ENCODE results near the gene SCFD1. TPM values are rescaled to one million over a fixed set of nuclear protein-coding genes. Genes with fewer than 3 reads are reported as not detected.
A peak's percentile ranks its signal among the peaks of the same experiment; 100 is the strongest.

SCFD1 gene
- total and polyA plus RNA-seq, 8 donors = 74.5 to 99.2 (median 88.7) TPM

GRCh38 chr14:30614155-30614554 lies 8.0 kb upstream of the SCFD1 start:
- DNase-seq (no peak), ATAC-seq (no peak)
- no peak overlapping the region for H3K4me3 ChIP-seq
- peaks cover 0 to 8% of the 10 kb centered on the region in 2 donors for H3K36me3 ChIP-seq
- H3K27me3 ChIP-seq = no peaks in the 10 kb centered on the region
- no peaks in the 10 kb centered on the region for H3K9me3 ChIP-seq
- H3K27ac ChIP-seq = no peak overlapping the region
- intact Hi-C loops (cut with DNase I) = no loop called here
- H3K4me1 ChIP-seq = peaks cover 0 to 10% of the 10 kb centered on the region in 2 donors
- TF ChIP-seq, protein P1, sequence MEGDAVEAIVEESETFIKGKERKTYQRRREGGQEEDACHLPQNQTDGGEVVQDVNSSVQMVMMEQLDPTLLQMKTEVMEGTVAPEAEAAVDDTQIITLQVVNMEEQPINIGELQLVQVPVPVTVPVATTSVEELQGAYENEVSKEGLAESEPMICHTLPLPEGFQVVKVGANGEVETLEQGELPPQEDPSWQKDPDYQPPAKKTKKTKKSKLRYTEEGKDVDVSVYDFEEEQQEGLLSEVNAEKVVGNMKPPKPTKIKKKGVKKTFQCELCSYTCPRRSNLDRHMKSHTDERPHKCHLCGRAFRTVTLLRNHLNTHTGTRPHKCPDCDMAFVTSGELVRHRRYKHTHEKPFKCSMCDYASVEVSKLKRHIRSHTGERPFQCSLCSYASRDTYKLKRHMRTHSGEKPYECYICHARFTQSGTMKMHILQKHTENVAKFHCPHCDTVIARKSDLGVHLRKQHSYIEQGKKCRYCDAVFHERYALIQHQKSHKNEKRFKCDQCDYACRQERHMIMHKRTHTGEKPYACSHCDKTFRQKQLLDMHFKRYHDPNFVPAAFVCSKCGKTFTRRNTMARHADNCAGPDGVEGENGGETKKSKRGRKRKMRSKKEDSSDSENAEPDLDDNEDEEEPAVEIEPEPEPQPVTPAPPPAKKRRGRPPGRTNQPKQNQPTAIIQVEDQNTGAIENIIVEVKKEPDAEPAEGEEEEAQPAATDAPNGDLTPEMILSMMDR (IDR thresholded peaks at IDR 0.05) = no peak

DNA sequence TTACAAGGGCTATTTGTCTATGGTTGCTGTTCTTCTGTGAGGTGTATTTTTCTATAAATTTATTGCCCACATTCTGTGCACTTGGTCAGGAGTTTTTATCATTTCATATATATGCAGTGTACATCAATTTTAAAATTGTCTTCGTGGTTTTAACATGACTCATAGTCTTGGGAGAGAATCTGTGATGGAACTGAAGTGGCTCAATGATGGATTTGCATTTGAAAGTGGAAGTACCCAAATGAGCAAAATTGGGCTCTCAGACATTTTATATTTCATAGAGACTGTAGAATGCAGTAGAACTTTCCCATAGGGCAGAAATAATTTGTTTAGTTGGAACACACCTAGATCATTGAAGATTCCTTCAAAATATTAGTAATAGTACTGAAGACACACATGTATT lies 1.9 kb upstream of the SCFD1 start:
- TF ChIP-seq, protein P1 (IDR thresholded peaks at IDR 0.05) = no peak
- Histone ChIP-seq H3K4me3 (no peak overlapping the region), H3K4me1 (peaks cover 11 to 36% of the 10 kb centered on the region in 2 donors), H3K36me3 (peaks cover 0 to 8% of the 10 kb centered on the region in 2 donors), H3K27ac (peak overlapping the region in 1 of 2 donors; percentile 25), H3K9me3 (no peaks in the 10 kb centered on the region), H3K27me3 (no peaks in the 10 kb centered on the region)
- intact Hi-C loops (cut with DNase I) = no loop called here
- ATAC-seq (no peak), DNase-seq (no peak)

DNA sequence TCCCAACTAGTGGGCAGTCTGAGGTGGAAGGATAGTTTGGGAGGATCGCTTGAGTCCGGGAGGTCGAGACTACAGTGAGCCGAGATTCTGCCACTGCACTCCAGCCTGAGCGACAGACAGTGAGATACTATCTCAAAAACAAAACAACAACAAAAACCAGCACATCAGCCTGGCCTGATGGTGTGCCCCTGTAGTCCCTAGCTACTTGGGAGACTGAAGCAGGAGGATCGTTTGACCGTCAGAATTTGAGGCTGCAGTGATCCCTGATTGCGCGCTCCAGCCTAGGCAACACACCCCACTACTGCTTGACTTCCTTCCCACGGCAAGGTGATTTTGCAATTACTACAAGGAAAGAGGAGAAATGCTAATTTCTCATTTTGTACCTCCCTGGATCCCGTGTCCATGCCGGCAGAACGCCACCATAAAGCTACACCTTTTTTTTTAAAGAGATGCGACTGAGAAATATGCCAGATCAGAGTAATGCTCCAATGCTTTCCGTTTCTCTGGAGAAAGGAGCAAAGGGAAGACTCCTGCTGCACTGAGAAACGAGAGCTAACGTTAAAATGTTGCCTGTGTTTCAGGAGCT lies 672 bp upstream of the SCFD1 start:
- Histone ChIP-seq H3K27ac (peak overlapping the region; percentile 86 to 96), H3K36me3 (peaks cover 0 to 5% of the 10 kb centered on the region in 2 donors), H3K4me3 (peak overlapping the region; percentile 58 to 69), H3K4me1 (peaks cover 18 to 47% of the 10 kb centered on the region in 2 donors), H3K27me3 (no peaks in the 10 kb centered on the region), H3K9me3 (no peaks in the 10 kb centered on the region)
- peak in 1 of 4 donors; percentile 24 for DNase-seq
- ATAC-seq = peak; percentile 55
- TF ChIP-seq, protein P1 (IDR thresholded peaks at IDR 0.05) = no peak
- intact Hi-C loops (cut with DNase I) = no loop called here

DNA sequence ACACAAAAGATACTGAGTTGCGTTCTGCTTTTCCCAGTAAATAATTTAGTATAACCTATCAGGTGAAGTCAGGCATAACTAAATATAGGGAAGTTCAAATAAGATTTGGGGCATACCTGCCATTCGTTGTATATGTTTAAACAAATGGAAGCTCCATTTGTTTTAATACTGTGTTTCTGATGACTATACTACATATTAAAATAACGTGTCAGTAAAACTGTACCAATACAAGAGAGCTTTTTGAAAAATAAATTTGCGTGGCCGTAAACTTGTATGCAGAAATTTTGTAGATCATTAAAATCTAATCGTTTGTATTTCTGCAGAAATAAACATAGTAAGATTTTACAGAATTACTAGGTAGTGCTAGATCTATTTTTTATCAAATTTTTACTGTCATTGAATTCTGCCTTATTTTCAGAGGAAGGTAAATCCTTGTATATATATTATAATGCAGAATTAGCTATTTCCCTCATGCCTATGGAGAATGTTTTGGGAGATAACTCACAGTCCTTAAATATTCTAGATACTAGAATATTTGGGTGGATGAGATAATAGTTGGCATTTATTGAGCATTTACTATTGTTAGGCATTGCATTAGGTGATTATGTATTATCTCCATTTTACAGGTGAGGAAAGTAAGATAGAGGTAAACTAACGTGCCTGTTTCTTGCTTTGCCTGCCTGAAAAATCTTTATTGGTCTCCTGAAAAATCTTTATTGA lies 1.5 kb downstream of the SCFD1 start:
- ATAC-seq (no peak), DNase-seq (no peak)
- Histone ChIP-seq H3K4me3 (peak overlapping the region; percentile 58 to 69), H3K27me3 (no peaks in the 10 kb centered on the region), H3K9me3 (no peaks in the 10 kb centered on the region), H3K36me3 (no peaks in the 10 kb centered on the region), H3K27ac (no peak overlapping the region), H3K4me1 (peaks cover 18 to 47% of the 10 kb centered on the region in 2 donors)
- TF ChIP-seq, protein P1 (IDR thresholded peaks at IDR 0.05) = no peak
- intact Hi-C loops (cut with DNase I) = no loop called here

- H3K27me3 ChIP-seq = no peaks in the 10 kb centered on the region
- no peaks in the 10 kb centered on the region for H3K36me3 ChIP-seq
- H3K27ac ChIP-seq = no peak overlapping the region
- TF ChIP-seq, protein P1 (IDR thresholded peaks at IDR 0.05) = no peak
- H3K4me1 ChIP-seq = peaks cover 18 to 47% of the 10 kb centered on the region in 2 donors
- H3K4me3 ChIP-seq = peak overlapping the region in 1 of 2 donors; percentile 58
- DNase-seq (no peak), ATAC-seq (no peak)
- intact Hi-C loops (cut with DNase I) = no loop called here
- no peaks in the 10 kb centered on the region for H3K9me3 ChIP-seq
These were observed 2.0 kb downstream of the SCFD1 start for GRCh38 chr14:30624132-30624423.

Data from left lung (tissue), 10 donors.